Measurements from ENCODE around the gene B3GALNT2. TPM values are rescaled to one million over a fixed set of nuclear protein-coding genes. Genes with fewer than 3 reads are reported as not detected.
"Not testable (repeated sequence)": the region's sequence is repeated elsewhere in the genome, so short reads cannot be mapped to it uniquely, and the experiment has no call there.

B3GALNT2 gene
- total RNA-seq, 4 donors from 2014 or later: 28.8 to 35.3 (median 32.4) TPM

DNA sequence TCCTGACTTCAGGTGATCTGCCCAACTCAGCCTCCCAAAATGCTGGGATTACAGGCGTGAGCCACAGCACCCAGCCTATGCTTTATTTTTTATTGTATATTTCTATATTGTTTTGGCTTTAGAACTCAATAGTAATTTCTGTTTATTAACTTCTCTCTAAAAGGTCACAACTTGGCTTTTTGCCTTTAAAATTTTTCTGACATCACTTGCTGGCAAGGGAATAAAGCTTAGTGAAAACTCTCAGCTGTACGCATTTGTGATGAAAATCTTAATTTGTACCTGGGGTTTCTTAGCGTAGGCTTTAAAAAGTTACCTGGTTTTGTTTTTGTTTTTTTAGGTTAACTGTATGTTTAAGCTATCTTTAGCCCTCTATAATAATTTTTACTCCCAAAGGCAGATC is 36.2 kb downstream of the B3GALNT2 start:
- TF ChIP-seq CTCF (IDR thresholded peaks at IDR 0.05 in 4 of 5, conservative IDR thresholded peaks at IDR 0.05 in 1 of 5) (no peak), POLR2A (IDR thresholded peaks at IDR 0.05) (no peak)
- in situ Hi-C loops (cut with MboI; ENCODE audit: low sequenced_read_pairs in 4 of 4): no loop called here
- ATAC-seq: no peak
- DNase-seq: no peak
- intact Hi-C loops (cut with DNase I; ENCODE audit: low total_unique reads): no loop called here
- Histone ChIP-seq H3K4me1 (no peaks in the 10 kb centered on the region), H3K27me3 (no peaks in the 10 kb centered on the region), H3K27ac (no peak overlapping the region), H3K4me3 (no peak overlapping the region), H3K36me3 (peaks cover 4 to 52% of the 10 kb centered on the region in 2 donors), H3K9me3 (no peaks in the 10 kb centered on the region)

GRCh38 chr1:235465066-235465465 is 39.2 kb downstream of the B3GALNT2 start:
- in situ Hi-C loops (cut with MboI; ENCODE audit: low sequenced_read_pairs in 4 of 4) (no loop called here), intact Hi-C loops (cut with DNase I; ENCODE audit: low total_unique reads) (no loop called here)
- Histone ChIP-seq H3K9me3 (no peaks in the 10 kb centered on the region), H3K36me3 (peaks cover under 1 to 39% of the 10 kb centered on the region in 2 donors), H3K4me1 (no peaks in the 10 kb centered on the region), H3K27ac (no peak overlapping the region), H3K4me3 (no peak overlapping the region), H3K27me3 (no peaks in the 10 kb centered on the region)
- TF ChIP-seq CTCF (IDR thresholded peaks at IDR 0.05 in 4 of 5, conservative IDR thresholded peaks at IDR 0.05 in 1 of 5) (no peak), POLR2A (IDR thresholded peaks at IDR 0.05) (no peak)
- ATAC-seq (no peak), DNase-seq (no peak)

DNA sequence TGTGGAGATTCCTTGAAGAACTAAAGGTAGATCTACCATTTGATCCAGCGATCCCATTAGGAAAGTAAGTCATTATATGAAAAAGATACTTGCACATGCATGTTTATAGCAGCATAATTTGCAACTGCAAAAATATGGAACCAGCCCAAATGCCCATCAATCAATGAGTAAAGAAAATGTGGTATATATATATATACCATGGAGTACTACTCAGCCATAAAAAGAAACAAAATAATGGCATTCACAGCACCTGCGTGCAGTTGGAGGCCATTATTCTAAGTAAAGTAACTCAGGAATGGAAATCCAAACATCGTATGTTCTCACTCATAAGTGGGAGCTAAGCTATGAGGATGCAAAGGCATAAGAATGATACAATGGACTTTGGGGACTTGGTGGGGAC is 41.4 kb downstream of the B3GALNT2 start:
- DNase-seq; H3K27ac ChIP-seq; H3K4me1 ChIP-seq; H3K9me3 ChIP-seq; in situ Hi-C loops (cut with MboI; ENCODE audit: low sequenced_read_pairs in 4 of 4); H3K4me3 ChIP-seq; ATAC-seq; intact Hi-C loops (cut with DNase I; ENCODE audit: low total_unique reads); H3K27me3 ChIP-seq: not testable (repeated sequence)
- peaks cover 0 to 32% of the 10 kb centered on the region in 2 donors for H3K36me3 ChIP-seq

GRCh38 chr1:235461954-235462353 is 42.3 kb downstream of the B3GALNT2 start:
- intact Hi-C loops (cut with DNase I; ENCODE audit: low total_unique reads) (no loop called here), in situ Hi-C loops (cut with MboI; ENCODE audit: low sequenced_read_pairs in 4 of 4) (no loop called here)
- ATAC-seq (no peak), DNase-seq (no peak)
- H3K27me3 ChIP-seq: no peaks in the 10 kb centered on the region
- H3K27ac ChIP-seq: no peak overlapping the region
- no peaks in the 10 kb centered on the region for H3K4me1 ChIP-seq
- TF ChIP-seq POLR2A (IDR thresholded peaks at IDR 0.05) (no peak), CTCF (IDR thresholded peaks at IDR 0.05 in 4 of 5, conservative IDR thresholded peaks at IDR 0.05 in 1 of 5) (no peak)
- H3K36me3 ChIP-seq: peaks cover 0 to 30% of the 10 kb centered on the region in 2 donors
- H3K4me3 ChIP-seq: no peak overlapping the region
- H3K9me3 ChIP-seq: no peaks in the 10 kb centered on the region

GRCh38 chr1:235460770-235461169 is 43.5 kb downstream of the B3GALNT2 start:
- in situ Hi-C loops (cut with MboI; ENCODE audit: low sequenced_read_pairs in 4 of 4): no loop called here

DNA sequence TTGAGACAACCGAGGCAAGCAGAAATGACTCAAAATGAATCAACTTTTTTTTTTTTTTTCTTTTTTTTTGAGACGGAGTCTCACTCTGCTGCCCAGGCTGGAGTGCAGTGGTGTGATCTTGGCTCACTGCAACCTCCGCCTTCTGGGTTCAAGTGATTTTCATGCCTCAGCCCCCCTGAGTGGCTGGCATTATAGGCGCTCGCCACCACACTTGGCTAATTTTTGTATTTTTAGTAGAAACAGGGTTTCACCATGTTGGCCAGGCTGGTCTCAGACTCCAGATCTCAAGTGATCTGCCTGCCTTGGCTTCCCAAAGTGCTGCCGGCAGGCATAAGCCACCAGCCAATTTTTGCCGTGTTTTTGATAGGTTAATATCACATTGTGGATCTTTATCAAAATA is 46.4 kb downstream of the B3GALNT2 start:
- H3K27me3 ChIP-seq; H3K4me3 ChIP-seq; H3K4me1 ChIP-seq; ATAC-seq; in situ Hi-C loops (cut with MboI; ENCODE audit: low sequenced_read_pairs in 4 of 4); H3K9me3 ChIP-seq; intact Hi-C loops (cut with DNase I; ENCODE audit: low total_unique reads); H3K27ac ChIP-seq; DNase-seq: not testable (repeated sequence)
- H3K36me3 ChIP-seq: peaks cover 0 to 22% of the 10 kb centered on the region in 2 donors

More at GRCh38 chr1:235460770-235461169, 43.5 kb downstream of the B3GALNT2 start:
- no peak for DNase-seq
- H3K27me3 ChIP-seq: no peaks in the 10 kb centered on the region
- no peak overlapping the region for H3K4me3 ChIP-seq
- peaks cover 0 to 20% of the 10 kb centered on the region in 2 donors for H3K36me3 ChIP-seq
- no peak overlapping the region for H3K27ac ChIP-seq
- intact Hi-C loops (cut with DNase I; ENCODE audit: low total_unique reads): no loop called here
- H3K9me3 ChIP-seq: no peaks in the 10 kb centered on the region
- TF ChIP-seq CTCF (IDR thresholded peaks at IDR 0.05 in 4 of 5, conservative IDR thresholded peaks at IDR 0.05 in 1 of 5): no peak
- TF ChIP-seq POLR2A (IDR thresholded peaks at IDR 0.05): no peak
- no peaks in the 10 kb centered on the region for H3K4me1 ChIP-seq
- no peak for ATAC-seq
